HG02943 (cell line): Measurements from ENCODE around the gene PSIP1.

Experiments
- ATAC-seq: cut with Tn5 transposase; IDR thresholded peaks from one replicate; pipeline ENCODE4 v1.9.1; 2021; ENCODE audit warnings: mild to moderate bottlenecking, low read depth, moderate library complexity; ENCODE audit not compliant: unreplicated experiment

The PSIP1 gene

DNA sequence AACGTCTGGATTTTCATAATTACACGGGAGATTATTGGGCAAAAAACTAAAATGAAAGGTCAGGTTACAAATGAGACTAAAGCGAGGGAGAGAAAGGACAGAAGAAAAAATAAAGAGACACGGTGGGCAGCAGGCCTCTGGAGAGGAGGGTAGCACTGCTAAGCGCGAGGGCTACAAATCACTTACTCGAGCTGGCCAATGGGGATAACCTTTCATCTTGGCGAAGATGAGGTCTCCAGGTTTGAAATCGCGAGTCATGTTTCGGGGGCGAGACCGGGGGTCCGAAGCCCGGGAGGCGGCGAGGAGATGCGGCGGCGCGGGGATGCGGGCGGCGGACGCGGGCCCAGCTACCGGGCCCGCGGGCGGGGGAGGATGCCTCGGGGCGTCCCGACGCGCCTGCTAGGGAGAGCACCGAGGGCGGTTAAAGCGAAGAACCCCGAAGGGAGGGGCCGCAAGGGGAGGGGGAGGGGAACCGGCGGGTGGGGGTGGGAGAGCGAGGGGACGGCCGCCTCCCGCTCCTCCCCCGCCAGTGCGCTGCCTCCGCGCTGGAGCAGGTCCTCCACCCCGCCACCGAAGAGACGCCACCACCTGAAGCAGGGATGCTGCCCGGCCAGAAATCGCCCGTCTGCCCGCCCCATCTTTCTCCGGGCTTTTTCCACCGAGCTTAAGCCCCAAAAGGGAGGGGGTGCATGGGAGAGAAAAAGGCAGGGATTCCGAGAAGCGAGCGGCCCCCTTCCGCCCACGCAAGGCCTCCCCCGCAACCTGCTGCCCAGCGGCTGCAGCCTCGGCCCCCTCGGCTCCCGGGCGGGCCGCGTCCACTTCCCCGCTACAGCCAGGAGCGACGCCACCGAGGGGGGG, 610 bp downstream of the PSIP1 start:
- peak; percentile 33 for ATAC-seq

DNA sequence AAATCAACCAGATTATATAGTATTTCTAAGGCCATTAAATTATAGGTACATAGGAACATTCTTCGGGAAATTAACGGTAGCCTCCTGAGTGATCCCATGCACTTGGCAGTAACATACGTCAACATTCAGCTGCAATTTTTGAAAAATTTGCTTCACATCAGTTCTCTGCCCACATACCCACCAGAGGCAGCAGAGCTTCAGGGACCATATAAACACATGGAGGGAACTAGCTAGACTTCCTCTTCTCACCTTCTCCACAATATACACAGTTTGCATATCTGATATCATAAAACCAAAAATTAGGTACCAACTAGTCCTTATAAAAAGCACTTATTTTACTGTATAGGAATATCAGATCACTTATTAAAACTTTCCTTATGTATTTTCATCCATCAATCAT, 4.8 kb downstream of the PSIP1 start:
- no peak for ATAC-seq

DNA sequence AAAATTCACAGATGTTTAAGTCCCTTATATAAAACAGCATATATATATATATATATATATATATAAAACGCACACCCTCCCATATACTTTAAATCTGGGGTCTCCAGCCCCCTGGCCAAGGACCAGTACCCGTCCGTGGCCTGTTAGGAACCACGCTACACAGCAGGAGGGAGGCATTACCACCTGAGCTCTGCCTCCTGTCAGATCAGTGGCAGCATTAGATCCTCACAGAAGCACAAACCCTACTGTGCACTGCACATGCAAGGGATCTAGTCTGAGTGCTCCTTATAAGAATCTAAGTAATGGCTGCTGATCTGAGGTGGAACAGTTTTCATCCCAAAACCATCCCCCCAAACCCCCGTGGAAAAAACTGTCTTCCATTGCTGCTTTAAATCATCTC, 9.0 kb downstream of the PSIP1 start:
- ATAC-seq, result no peak

DNA sequence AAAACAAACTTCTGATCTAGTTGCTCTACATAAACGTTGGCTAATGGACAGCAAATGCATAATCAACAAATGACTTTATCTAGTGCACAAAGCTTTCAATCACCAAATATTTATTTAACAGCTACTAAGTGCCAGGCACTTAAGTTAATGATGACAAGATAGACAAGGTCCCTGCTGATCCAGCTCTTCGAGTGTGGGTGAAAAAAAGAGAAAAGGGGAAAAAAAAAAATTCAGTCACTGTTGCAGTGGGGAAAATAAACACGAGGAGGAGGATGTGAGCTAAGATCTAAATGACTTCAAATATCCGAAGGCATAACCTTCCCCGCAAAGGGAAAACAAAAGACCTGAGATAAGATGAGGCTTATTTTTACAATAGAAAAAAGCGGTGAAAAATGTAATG, 9.6 kb downstream of the PSIP1 start:
- no peak for ATAC-seq

DNA sequence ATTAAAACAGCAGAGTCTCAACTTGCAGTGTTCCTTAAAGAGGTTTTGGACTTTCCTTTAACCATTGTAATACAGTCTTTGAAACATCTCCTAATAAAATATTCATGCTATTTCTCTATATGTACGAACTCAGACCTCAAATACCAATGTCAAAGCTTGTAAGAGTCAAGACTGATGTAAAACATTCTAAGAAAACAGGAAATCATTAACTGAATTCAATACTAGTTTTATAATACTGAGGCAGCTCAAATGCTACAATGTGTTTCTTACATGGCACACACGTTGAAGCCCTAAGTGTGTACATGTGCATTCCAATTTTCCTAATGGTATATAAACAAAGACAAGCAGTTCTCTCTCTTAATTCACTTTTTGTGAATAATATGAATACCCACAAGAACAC, 11.6 kb downstream of the PSIP1 start:
- no peak for ATAC-seq

DNA sequence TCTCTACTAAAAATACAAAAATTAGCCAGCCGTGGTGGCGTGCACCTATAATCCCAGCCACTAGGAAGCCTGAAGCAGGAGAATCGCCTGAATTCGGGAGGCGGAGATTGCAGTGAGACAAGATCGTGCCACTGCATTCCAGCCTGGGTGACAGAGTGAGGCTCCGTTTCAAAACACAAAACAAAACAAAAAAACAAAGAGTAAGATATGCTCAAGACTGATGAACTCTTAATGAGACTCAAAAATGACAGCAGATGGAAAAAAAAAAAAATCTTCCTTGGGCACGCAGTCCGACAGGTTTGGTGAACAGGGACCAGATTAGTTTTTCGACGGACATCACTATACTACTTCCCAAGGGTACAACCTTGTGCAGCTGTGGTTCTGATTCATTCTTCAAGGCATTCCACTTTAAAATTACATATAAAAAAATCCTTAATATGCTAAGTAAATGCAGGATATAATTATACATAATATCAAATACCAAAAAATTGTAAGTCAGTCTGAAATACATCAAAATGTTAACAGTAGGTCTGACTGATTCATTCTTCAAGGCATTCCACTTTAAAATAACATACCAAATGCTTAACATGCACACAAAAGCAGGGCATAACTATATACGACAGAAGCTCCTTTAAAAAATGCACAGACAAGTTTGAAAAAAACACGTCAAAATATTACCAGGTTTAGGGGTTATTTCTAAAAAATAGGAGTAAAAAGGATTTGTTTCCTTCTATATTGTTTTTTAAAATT, 12.3 kb downstream of the PSIP1 start:
- ATAC-seq, result no peak

DNA sequence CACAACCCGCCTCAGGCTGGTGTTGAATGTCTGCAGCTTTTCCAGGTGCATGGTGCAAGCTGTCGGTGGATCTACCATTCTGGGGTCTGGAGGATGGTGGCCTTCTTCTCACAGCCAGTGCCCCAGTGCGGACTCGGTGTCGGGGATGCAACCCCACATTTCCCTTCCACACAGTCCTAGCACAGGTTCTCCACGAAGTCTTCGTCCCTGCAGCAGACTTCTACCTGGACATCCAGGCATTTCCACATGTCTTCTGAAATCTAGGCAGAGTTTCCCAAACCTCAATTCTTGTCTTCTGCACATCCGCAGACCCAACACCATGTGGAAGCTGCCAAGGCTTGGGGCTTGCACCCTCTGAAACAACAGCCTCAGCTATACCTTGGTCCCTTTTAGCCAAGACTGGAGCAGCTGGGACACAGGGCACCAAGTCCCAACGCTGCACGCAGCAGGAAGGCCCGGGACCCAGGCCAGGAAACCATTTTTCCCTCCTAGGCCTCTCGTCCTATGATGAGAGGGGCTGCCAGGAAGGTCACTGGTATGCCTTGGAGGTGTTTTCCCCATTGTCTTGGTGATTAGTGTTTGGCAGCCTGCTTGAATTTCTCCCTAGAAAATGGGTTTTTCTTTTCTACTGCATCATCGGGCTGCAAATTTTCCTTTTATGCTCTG, 18.2 kb downstream of the PSIP1 start:
- no peak for ATAC-seq

DNA sequence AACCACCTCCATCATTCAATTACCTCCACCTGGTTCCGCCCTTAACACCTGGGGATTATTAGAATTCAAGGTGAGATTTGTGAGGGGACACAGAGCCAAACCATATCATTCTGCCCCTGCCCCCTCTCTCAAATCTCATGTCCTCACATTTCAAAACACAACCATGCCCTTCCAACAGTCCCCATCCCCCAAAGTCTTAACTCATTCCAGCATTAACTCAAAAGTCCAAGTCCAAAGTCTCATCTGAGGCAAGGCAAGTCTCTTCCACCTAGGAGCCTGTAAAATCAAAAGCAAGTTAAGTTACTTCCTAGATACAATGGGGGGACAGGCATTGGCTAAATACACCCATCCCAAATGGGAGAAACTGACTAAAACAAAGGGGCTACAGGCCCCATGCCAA, 18.8 kb downstream of the PSIP1 start:
- ATAC-seq, result no peak

DNA sequence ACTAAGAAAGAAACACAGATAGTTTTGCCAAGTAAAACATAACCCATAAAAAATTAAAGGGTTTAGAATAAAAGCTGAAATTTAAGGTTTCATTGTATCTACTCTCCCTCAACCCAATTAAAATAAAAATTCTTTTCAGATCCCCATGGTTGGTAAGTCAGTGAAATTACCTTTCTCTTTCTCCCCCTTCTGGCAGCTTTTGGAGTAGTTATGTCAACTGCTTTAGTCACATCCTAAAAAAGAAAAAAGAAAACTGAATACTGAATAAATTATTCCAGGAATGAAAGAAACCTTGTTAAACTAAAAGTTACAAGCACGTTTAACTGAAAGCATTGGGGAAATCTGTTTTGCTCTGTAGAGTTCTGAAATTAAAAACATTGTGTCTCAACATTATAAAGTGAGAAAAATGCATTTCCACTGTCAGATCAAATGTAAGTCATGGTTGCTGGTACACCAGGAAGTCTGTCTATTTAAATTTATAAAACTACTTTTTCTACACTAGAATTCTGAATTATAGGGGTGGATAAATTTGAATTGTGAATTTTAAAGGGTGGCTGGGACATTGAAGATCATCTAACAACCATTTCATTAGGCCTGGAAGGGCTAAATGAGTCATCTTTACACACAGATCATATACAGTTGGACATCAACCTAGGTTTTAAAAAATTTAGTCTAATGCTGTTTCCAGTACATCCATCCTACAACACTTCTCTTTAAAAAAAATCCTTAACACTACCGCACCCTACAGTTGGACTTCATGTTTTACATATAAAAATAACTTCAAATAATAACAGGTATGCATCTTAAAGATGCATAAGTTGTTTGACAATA, 24.7 kb downstream of the PSIP1 start:
- ATAC-seq, result no peak

DNA sequence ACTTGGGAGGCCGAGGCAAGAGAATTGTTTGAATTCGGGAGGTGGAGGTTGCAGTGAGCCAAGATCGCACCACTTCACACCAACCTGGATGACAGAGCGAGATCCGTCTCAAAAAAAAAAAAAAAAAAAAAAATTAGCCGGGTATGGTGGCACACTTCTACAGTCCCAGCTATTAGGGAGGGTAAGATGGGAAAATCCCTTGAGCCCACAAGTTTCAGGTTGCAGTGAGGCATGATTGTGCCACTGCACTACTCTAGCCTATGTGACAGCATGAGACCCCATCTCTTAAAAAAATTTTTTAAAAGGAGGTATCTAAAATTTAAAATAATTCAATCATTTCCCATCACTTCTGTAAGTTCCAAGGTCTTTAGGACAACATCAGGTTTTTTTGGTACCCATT, 26.0 kb downstream of the PSIP1 start:
- no peak for ATAC-seq

DNA sequence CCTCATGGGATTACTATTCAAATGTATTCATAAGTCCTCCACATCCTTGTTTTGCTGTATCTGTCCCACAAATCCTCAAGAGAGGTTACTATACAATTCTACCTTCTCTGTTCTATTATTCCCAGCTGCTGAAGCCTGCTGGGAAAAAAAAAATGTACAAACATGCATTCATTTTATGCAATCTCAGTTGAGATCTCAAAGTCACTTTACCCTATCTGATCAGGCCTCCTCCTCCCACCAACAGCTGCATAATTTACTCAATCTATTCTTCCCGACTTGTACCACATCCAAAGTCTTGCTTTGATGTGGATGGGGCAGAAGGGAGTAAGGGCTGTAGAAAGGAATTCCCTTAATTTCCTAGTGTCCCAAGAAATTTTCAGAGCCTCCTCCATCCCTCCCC, 28.6 kb downstream of the PSIP1 start:
- ATAC-seq, result no peak

DNA sequence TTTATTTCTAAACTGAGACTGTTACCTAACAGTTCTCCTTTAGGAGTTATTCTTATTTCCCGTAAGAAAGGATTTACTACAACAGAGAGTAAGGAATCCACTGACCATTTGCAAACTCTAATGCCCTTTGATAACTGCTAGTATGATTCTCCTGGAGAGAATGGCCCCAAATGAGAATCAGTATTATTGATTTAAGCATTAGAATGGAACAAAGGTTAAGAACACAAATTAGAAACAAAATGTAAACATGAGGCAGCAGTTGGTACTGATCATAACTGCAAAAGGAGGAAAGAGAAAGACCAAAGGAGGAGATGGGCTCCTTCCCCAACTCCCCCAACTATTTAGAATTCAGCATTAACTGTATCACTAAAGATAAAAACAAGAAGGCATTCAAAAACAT, 30.7 kb downstream of the PSIP1 start:
- ATAC-seq, result no peak

DNA sequence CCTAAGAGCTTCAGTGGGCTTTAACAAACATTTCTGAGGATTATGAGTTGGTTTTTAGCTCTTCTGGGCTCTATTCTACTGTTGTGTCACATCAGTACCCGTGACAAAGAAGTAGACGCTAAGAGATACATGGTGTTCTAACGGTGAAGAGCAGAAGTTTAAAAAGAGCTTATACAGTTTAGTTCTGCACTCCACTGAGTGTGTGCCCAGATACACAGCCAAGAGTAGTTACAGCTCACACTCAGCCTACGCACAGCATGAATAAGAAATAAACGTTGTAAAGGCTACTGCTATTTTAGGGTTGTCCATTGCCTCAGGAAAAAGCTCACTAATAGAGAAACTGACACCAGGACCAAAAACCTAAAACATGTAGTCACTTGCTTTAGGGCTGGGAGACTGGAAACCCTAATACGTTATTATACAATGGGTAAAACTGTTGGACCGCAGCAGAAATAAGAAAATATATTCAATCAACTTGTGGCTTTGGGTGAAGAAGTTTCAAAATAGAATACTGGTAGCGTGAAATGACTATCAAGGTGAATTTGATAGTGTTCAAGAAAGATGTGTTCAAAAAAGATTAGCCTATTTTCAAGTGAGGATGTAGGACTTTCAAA, 34.7 kb downstream of the PSIP1 start:
- no peak for ATAC-seq

DNA sequence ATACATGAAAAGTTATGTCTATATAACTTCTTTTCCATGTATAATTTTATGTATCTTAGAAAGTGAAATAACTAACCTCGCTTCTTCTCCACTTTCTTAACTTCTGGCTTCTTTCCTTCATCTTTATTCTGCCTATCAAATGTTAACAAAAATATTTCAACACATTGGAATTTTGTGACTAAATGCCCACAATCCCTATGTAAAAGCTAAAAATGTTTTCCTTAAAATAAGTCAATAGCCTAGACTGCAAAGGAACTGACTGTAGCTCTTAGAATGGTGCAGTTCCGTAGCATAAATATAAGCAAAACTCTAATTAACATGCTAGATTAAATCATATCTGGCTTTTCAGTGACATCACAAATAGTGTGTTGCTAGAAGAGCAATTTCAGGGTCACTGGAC, 40.9 kb downstream of the PSIP1 start:
- no peak for ATAC-seq

DNA sequence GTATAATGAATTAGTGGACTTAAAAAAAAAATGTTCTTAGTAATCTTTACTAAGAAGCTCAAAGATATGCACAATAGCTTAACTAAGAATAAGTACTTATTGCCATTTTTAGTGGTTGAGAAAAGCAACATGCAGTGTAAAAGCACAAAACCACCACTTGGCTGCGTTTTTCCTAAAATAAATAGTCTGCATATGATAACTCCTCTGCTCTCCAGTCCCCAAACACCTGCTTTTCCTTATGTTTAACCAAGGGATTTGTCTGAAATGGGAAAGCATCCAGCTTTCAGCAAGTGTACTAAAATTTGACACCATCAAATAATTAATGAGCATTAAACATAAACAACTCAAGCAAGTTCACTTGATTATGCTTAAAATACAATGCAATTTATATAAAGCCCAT, 41.4 kb downstream of the PSIP1 start:
- ATAC-seq, result no peak

DNA sequence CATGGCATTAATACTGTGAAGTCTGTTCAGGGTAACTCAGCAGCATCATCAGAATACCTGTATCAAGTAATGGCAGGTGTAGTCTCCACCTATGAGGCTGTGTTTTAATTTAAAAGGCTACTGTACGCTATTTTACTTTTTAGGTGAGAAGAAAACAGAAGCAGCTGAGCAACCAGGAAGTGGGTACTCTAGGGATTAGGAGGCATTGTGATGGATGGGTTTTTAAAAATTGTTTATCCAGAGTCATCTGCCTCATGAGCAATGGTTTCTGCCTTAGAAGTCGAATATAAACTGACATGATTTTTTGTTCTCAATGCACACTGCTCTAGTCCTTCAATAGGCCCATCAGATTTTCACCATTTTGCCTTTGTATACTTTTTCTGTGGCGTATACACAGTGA, 42.6 kb downstream of the PSIP1 start:
- no peak for ATAC-seq

DNA sequence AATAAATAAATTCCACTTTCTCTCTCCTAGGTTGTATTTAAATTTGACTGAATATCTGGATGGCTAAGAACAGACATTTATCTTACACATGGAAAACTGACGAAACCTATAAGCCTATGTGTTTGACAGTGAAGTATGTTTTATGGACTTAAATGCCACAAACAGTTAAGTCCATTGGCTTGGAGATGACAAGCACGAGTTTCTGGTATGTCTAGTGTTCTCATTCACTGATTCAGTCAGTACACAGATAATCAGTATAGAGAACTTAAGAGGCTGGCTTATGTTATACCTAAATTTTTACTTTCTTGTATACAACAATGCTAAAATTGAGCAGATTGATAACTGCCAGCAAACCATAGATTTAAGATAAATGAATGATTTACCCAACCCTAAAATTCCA, 49.2 kb downstream of the PSIP1 start:
- ATAC-seq, result no peak

DNA sequence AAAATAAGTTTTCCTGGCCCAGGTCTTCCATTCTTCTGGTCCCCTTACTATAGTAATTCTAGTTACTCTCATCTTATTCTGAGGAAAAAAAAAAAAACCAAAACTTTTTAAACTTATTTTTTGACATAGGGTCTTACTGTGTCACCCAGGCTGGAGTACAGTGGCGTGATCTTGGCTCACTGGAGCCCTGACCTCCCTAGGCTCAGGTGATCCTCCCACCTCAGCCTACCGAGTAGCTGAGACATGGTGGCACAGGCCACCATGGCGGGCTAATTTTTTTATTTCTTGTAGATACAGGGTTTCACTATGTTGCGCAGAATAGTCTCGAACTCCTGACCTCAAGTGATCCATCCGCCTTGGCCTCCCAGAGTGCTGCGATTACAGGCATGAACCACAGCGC, 49.7 kb downstream of the PSIP1 start:
- ATAC-seq, result no peak

DNA sequence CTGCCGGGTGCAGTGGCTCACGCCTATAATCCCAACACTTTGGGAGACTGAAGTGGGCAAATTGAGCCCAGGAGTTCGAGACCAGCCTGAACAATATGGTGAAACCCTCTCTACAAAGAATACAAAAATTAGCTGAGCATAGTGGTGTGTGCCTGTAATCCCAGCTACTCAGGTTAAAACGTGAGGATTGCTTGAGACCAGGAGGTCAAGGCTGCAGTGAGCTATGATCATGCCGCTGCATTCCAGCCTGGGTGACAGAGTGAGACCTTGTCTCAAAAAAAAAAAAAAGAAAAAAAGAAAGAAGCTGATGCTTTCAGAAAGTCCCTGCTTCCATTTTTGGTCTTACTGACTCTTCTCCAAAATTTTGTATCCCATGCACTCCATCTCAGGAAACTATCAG, 56.8 kb downstream of the PSIP1 start:
- no peak for ATAC-seq

DNA sequence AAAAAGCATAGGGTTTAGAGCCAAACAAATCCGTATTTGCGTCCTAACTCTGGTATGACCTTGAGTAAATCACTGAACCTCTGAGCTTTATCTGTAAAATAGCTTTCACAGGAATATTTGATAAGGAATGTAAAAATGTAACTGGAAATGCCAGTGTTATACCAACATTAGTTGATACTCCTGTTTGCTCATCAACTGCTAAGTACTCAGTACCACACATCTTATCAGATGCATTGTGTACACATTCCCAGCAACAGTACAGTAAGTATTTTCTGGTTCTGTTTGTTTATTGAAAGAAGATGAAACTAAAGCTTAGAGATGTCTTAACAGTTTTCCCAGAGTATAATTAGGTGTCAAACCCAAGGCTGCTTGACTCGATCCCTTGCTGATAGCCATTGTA, 66.6 kb downstream of the PSIP1 start:
- no peak for ATAC-seq
